PFSK-1 (cell line): Measurements from ENCODE around the gene MYOZ2.

Experiments
- FOXP2 ChIP-seq: optimal IDR thresholded peaks from 2 replicates; pipeline ENCODE3; 2011; ENCODE audit warnings: borderline replicate concordance, control low read depth, inconsistent platforms; ENCODE audit not compliant: insufficient read depth; ENCODE audit errors: extremely low read length, extremely low read depth
- POLR2AphosphoS5 ChIP-seq: IDR thresholded peaks from 2 replicates; pipeline ENCODE4 v1.6.1; 2012; ENCODE audit warnings: low read depth, mild to moderate bottlenecking, control low read depth, low read length, moderate library complexity
- SIN3A ChIP-seq: IDR thresholded peaks from 2 replicates; pipeline ENCODE4 v1.6.1; 2012; ENCODE audit warnings: mild to moderate bottlenecking, low read length, moderate library complexity, borderline replicate concordance; ENCODE audit not compliant: insufficient read depth
- TAF1 ChIP-seq: IDR thresholded peaks from 2 replicates; pipeline ENCODE4 v1.6.1; 2012; ENCODE audit warnings: low read length, control low read depth, borderline replicate concordance; ENCODE audit not compliant: insufficient read depth
- TF ChIP-seq, protein P1 (sequence below), 2 experiments: IDR thresholded peaks; 2 replicates each; pipeline versions ENCODE4 v1.6.1 to v1.8.0; 2011 to 2012; ENCODE audit warnings: low read depth in 2 of 2, low read length in 2 of 2, control low read depth in 1 of 2, inconsistent platforms in 1 of 2, mild to moderate bottlenecking in 1 of 2, moderate library complexity in 1 of 2; ENCODE audit not compliant: insufficient read depth in 1 of 2

Gene MYOZ2

GRCh38 chr4:119233191-119233590, 97.6 kb downstream of the MYOZ2 start:
- TF ChIP-seq, protein P1, sequence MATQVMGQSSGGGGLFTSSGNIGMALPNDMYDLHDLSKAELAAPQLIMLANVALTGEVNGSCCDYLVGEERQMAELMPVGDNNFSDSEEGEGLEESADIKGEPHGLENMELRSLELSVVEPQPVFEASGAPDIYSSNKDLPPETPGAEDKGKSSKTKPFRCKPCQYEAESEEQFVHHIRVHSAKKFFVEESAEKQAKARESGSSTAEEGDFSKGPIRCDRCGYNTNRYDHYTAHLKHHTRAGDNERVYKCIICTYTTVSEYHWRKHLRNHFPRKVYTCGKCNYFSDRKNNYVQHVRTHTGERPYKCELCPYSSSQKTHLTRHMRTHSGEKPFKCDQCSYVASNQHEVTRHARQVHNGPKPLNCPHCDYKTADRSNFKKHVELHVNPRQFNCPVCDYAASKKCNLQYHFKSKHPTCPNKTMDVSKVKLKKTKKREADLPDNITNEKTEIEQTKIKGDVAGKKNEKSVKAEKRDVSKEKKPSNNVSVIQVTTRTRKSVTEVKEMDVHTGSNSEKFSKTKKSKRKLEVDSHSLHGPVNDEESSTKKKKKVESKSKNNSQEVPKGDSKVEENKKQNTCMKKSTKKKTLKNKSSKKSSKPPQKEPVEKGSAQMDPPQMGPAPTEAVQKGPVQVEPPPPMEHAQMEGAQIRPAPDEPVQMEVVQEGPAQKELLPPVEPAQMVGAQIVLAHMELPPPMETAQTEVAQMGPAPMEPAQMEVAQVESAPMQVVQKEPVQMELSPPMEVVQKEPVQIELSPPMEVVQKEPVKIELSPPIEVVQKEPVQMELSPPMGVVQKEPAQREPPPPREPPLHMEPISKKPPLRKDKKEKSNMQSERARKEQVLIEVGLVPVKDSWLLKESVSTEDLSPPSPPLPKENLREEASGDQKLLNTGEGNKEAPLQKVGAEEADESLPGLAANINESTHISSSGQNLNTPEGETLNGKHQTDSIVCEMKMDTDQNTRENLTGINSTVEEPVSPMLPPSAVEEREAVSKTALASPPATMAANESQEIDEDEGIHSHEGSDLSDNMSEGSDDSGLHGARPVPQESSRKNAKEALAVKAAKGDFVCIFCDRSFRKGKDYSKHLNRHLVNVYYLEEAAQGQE (IDR thresholded peaks at IDR 0.05; ENCODE audit: insufficient read depth in 1 of 2, low read depth in 2 of 2, low read length in 2 of 2): no peak
- no peak for TF ChIP-seq POLR2AphosphoS5
- no peak for TF ChIP-seq SIN3A
- TF ChIP-seq TAF1: no peak
- no peak for TF ChIP-seq FOXP2

GRCh38 chr4:119233750-119234149, 98.1 kb downstream of the MYOZ2 start:
- TF ChIP-seq FOXP2 (no peak), POLR2AphosphoS5 (no peak), SIN3A (no peak), TAF1 (no peak)
- TF ChIP-seq, protein P1 (IDR thresholded peaks at IDR 0.05; ENCODE audit: insufficient read depth in 1 of 2, low read depth in 2 of 2, low read length in 2 of 2): no peak

- no peak for TF ChIP-seq SIN3A
- TF ChIP-seq TAF1: no peak
- TF ChIP-seq POLR2AphosphoS5: no peak
- TF ChIP-seq, protein P1 (IDR thresholded peaks at IDR 0.05; ENCODE audit: insufficient read depth in 1 of 2, low read depth in 2 of 2, low read length in 2 of 2): no peak
- no peak for TF ChIP-seq FOXP2
Observed at GRCh38 chr4:119237201-119237600, 101.6 kb downstream of the MYOZ2 start.
